ENCODE results near the gene ZNF236. TPM values are rescaled to one million over a fixed set of nuclear protein-coding genes. Genes with fewer than 3 reads are reported as not detected.
A peak's percentile ranks its signal among the peaks of the same experiment; 100 is the strongest.

ZNF236 gene
- total RNA-seq, 6 experiments from 2014 or later = 6.3 to 10.4 (median 8.1) TPM

GRCh38 chr18:76827205-76828200, 5.1 kb downstream of the ZNF236 start:
- Mint-ChIP-seq H3K36me3 (ENCODE audit: low read depth) (no peaks in the 10 kb centered on the region), H3K9me3 (no peaks in the 10 kb centered on the region), H3K27me3 (ENCODE audit: insufficient read depth) (no peaks in the 10 kb centered on the region), H3K4me3 (no peak overlapping the region), H3K4me1 (ENCODE audit: low read depth) (peaks cover 46% of the 10 kb centered on the region), H3K27ac (peak overlapping the region; percentile 30; the same call in 1 of the 2 replicates)
- peak; percentile 25 for DNase-seq
- TF ChIP-seq CTCF (IDR thresholded peaks at IDR 0.05) = no peak

GRCh38 chr18:76834379-76834778, 12.0 kb downstream of the ZNF236 start:
- Mint-ChIP-seq H3K4me3 (no peak overlapping the region), H3K27ac (no peak overlapping the region), H3K4me1 (ENCODE audit: low read depth) (peaks cover 33% of the 10 kb centered on the region), H3K36me3 (ENCODE audit: low read depth) (no peaks in the 10 kb centered on the region; the same call in 1 of the 2 replicates), H3K9me3 (no peaks in the 10 kb centered on the region), H3K27me3 (ENCODE audit: insufficient read depth) (no peaks in the 10 kb centered on the region)
- TF ChIP-seq CTCF (IDR thresholded peaks at IDR 0.05) = no peak
- DNase-seq = no peak

- TF ChIP-seq CTCF (IDR thresholded peaks at IDR 0.05) = no peak
- H3K36me3 Mint-ChIP-seq (ENCODE audit: low read depth) = no peaks in the 10 kb centered on the region; the same call in 1 of the 2 replicates
Observed at GRCh38 chr18:76835380-76835779, 13.0 kb downstream of the ZNF236 start.

GRCh38 chr18:76837071-76837470, 14.7 kb downstream of the ZNF236 start:
- TF ChIP-seq CTCF (IDR thresholded peaks at IDR 0.05) = no peak
- Mint-ChIP-seq H3K27ac (no peak overlapping the region), H3K27me3 (ENCODE audit: insufficient read depth) (no peaks in the 10 kb centered on the region), H3K36me3 (ENCODE audit: low read depth) (no peaks in the 10 kb centered on the region; the same call in 1 of the 2 replicates), H3K4me3 (no peak overlapping the region), H3K4me1 (ENCODE audit: low read depth) (peaks cover 25% of the 10 kb centered on the region), H3K9me3 (no peaks in the 10 kb centered on the region)
- DNase-seq = no peak

More at GRCh38 chr18:76835380-76835779, 13.0 kb downstream of the ZNF236 start:
- peaks cover 34% of the 10 kb centered on the region for H3K4me1 Mint-ChIP-seq (ENCODE audit: low read depth)
- no peaks in the 10 kb centered on the region for H3K9me3 Mint-ChIP-seq
- no peak overlapping the region for H3K4me3 Mint-ChIP-seq
- no peak for DNase-seq
- H3K27ac Mint-ChIP-seq = no peak overlapping the region
- H3K27me3 Mint-ChIP-seq (ENCODE audit: insufficient read depth) = no peaks in the 10 kb centered on the region

GRCh38 chr18:76838182-76838581, 15.8 kb downstream of the ZNF236 start:
- no peak for DNase-seq
- no peak for TF ChIP-seq CTCF (IDR thresholded peaks at IDR 0.05)
- Mint-ChIP-seq H3K4me3 (no peak overlapping the region), H3K27ac (peak overlapping the region; percentile 5; the same call in 1 of the 2 replicates), H3K27me3 (ENCODE audit: insufficient read depth) (no peaks in the 10 kb centered on the region), H3K36me3 (ENCODE audit: low read depth) (no peaks in the 10 kb centered on the region; the same call in 1 of the 2 replicates), H3K9me3 (no peaks in the 10 kb centered on the region), H3K4me1 (ENCODE audit: low read depth) (peaks cover 25% of the 10 kb centered on the region)
